Measurements from ENCODE around the gene MED12L.

The MED12L gene

GRCh38 chr3:151330379-151330778 lies 244.9 kb downstream of the MED12L start:
- no peaks in the 10 kb centered on the region for H3F3A ChIP-seq (ENCODE audit: low read depth)
- no peaks in the 10 kb centered on the region for H3K36me3 ChIP-seq (ENCODE audit: insufficient read depth, low read length)
- peaks cover 14% of the 10 kb centered on the region for H3K4me1 ChIP-seq (ENCODE audit: insufficient read depth, low read length, poor library complexity, severe bottlenecking)
- no peak overlapping the region for H3K9ac ChIP-seq (ENCODE audit: low read depth, low read length, poor library complexity, severe bottlenecking)
- H3K9me2 ChIP-seq (replicated peaks; ENCODE audit: low read depth, low read length), result no peaks in the 10 kb centered on the region
- H4K20me1 ChIP-seq (ENCODE audit: insufficient read depth, low read length, poor library complexity, severe bottlenecking), result no peaks in the 10 kb centered on the region
- H3K79me2 ChIP-seq (ENCODE audit: insufficient read depth, low read length), result no peaks in the 10 kb centered on the region
- H3K4me2 ChIP-seq (ENCODE audit: low read depth, low read length, poor library complexity, severe bottlenecking), result no peak overlapping the region
- no peak overlapping the region for H2AFZ ChIP-seq (ENCODE audit: low read length)
- no peaks in the 10 kb centered on the region for H3K27me3 ChIP-seq (ENCODE audit: insufficient read depth, low read length, poor library complexity, severe bottlenecking)
- TF ChIP-seq CTCF (conservative IDR thresholded peaks at IDR 0.05; ENCODE audit: low read length) (no peak), EZH2phosphoT487 (IDR thresholded peaks at IDR 0.05; ENCODE audit: borderline replicate concordance) (no peak)
- H3K9me3 ChIP-seq (ENCODE audit: insufficient read depth, low read depth, low read length), result no peaks in the 10 kb centered on the region
- no peak overlapping the region for H3K4me3 ChIP-seq (ENCODE audit: low read length, poor library complexity, severe bottlenecking)

DNA sequence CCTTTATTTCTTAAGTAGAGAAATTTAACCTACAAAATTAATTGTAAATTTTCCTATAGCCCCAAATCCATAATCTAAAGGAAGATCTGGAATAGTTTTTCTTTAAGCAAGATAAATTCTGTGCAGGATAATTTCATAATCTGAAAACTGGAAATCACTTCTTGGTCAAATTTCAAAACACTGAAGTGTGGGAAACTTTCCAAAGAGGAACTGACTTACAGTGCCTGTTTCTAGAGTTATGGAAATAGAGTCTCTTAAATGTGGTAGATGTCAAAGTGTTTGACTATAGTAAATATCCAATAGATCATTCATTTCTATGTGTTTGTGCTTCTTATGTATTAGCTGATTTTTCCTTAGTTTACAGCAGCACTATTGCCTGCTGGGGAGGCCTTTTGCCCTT lies 245.4 kb downstream of the MED12L start:
- Histone ChIP-seq H3K9ac (ENCODE audit: low read depth, low read length, poor library complexity, severe bottlenecking) (no peak overlapping the region), H3K4me2 (ENCODE audit: low read depth, low read length, poor library complexity, severe bottlenecking) (no peak overlapping the region), H3K36me3 (ENCODE audit: insufficient read depth, low read length) (no peaks in the 10 kb centered on the region), H4K20me1 (ENCODE audit: insufficient read depth, low read length, poor library complexity, severe bottlenecking) (no peaks in the 10 kb centered on the region), H3K4me1 (ENCODE audit: insufficient read depth, low read length, poor library complexity, severe bottlenecking) (peaks cover 14% of the 10 kb centered on the region), H3F3A (ENCODE audit: low read depth) (no peaks in the 10 kb centered on the region), H2AFZ (ENCODE audit: low read length) (no peak overlapping the region), H3K79me2 (ENCODE audit: insufficient read depth, low read length) (no peaks in the 10 kb centered on the region), H3K9me3 (ENCODE audit: insufficient read depth, low read depth, low read length) (no peaks in the 10 kb centered on the region), H3K4me3 (ENCODE audit: low read length, poor library complexity, severe bottlenecking) (no peak overlapping the region), H3K27me3 (ENCODE audit: insufficient read depth, low read length, poor library complexity, severe bottlenecking) (no peaks in the 10 kb centered on the region), H3K9me2 (replicated peaks; ENCODE audit: low read depth, low read length) (no peaks in the 10 kb centered on the region)
- TF ChIP-seq EZH2phosphoT487 (IDR thresholded peaks at IDR 0.05; ENCODE audit: borderline replicate concordance), result no peak
- TF ChIP-seq CTCF (conservative IDR thresholded peaks at IDR 0.05; ENCODE audit: low read length), result no peak

DNA sequence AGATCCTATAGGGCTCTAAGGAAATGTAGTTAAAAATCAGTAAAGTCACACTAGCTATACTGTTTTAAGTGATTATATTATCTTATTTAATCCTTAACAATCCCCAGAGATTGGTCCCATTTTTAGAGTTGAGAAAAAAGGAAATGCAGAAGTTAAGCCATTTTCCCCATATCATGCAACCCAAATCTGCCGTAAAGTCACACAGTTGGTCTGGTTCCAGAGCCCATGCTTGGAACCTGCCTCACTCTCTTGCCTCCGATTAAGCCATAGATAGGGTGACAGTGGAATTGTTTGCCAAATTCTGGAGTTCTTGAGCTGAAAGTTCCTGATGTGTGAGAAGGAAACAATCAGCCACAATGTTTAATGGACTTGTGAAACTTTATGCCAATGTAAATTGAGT lies 246.2 kb downstream of the MED12L start:
- no peaks in the 10 kb centered on the region for H3K36me3 ChIP-seq (ENCODE audit: insufficient read depth, low read length)
- no peaks in the 10 kb centered on the region for H3K27me3 ChIP-seq (ENCODE audit: insufficient read depth, low read length, poor library complexity, severe bottlenecking)
- no peaks in the 10 kb centered on the region for H3K79me2 ChIP-seq (ENCODE audit: insufficient read depth, low read length)
- no peaks in the 10 kb centered on the region for H3F3A ChIP-seq (ENCODE audit: low read depth)
- H2AFZ ChIP-seq (ENCODE audit: low read length), result no peak overlapping the region
- H3K9ac ChIP-seq (ENCODE audit: low read depth, low read length, poor library complexity, severe bottlenecking), result no peak overlapping the region
- H4K20me1 ChIP-seq (ENCODE audit: insufficient read depth, low read length, poor library complexity, severe bottlenecking), result no peaks in the 10 kb centered on the region
- H3K4me2 ChIP-seq (ENCODE audit: low read depth, low read length, poor library complexity, severe bottlenecking), result no peak overlapping the region
- no peak overlapping the region for H3K4me3 ChIP-seq (ENCODE audit: low read length, poor library complexity, severe bottlenecking)
- H3K9me2 ChIP-seq (replicated peaks; ENCODE audit: low read depth, low read length), result no peaks in the 10 kb centered on the region
- no peak for TF ChIP-seq EZH2phosphoT487 (IDR thresholded peaks at IDR 0.05; ENCODE audit: borderline replicate concordance)
- no peak for TF ChIP-seq CTCF (conservative IDR thresholded peaks at IDR 0.05; ENCODE audit: low read length)
- peaks cover 14% of the 10 kb centered on the region for H3K4me1 ChIP-seq (ENCODE audit: insufficient read depth, low read length, poor library complexity, severe bottlenecking)
- H3K9me3 ChIP-seq (ENCODE audit: insufficient read depth, low read depth, low read length), result no peaks in the 10 kb centered on the region

Data from Loucy (cell line).